Activated naive CD8-positive, alpha-beta T cell treated with anti-CD3 and anti-CD28 coated beads, Interleukin-2, amount 10 ng/mL, durations not matched to agents 7 days and 5 days (primary cell): ENCODE measurements around the gene UVRAG. TPM values are rescaled to one million over a fixed set of nuclear protein-coding genes. Genes with fewer than 3 reads are reported as not detected.

Experiments
- ATAC-seq: fragments of 150-1000 bp; cut with Tn5 transposase; one replicate; pipeline ENCODE4 v1.10.0; 2021; ENCODE audit warnings: low read depth, moderate library complexity
- POLR2A ChIA-PET: fragments of 350-600 bp; sonication (Branson Sonifier 250); formaldehyde crosslinking; loops from one replicate; lab custom pipeline; 2021; ENCODE audit warnings: antibody characterized with exemption; lab: Charles Lee
- DNase-seq: peaks from one replicate; pipeline ENCODE4 v3.0.0; 2021
- H3K27ac Mint-ChIP-seq: one replicate; pipeline ENCODE4 v1.8.0; 2022; ENCODE audit warnings: mild to moderate bottlenecking, mixed read lengths
- H3K27me3 Mint-ChIP-seq: one replicate; pipeline ENCODE4 v1.8.0; 2022; ENCODE audit warnings: mild to moderate bottlenecking, moderate library complexity, mixed read lengths
- H3K36me3 Mint-ChIP-seq: one replicate; pipeline ENCODE4 v1.8.0; 2021; ENCODE audit warnings: mild to moderate bottlenecking, mixed read lengths
- H3K4me1 Mint-ChIP-seq: one replicate; pipeline ENCODE4 v1.8.0; 2021; ENCODE audit warnings: mixed read lengths
- H3K4me3 Mint-ChIP-seq: one replicate; pipeline ENCODE4 v1.8.0; 2022; ENCODE audit warnings: mild to moderate bottlenecking, moderate library complexity, mixed read lengths
- H3K9me3 Mint-ChIP-seq: one replicate; pipeline ENCODE4 v1.8.0; 2021; ENCODE audit warnings: mixed read lengths
- total RNA-seq, 2 experiments: library from RNA; stranded (reverse); gene quantifications; one replicate each; pipeline ENCODE4 v1.2.3, GENCODE V29; 2021

UVRAG gene
- total RNA-seq, 2 experiments from 2014 or later = 22.3 to 22.6 TPM

GRCh38 chr11:76090174-76090573, 275.2 kb downstream of the UVRAG start:
- H3K4me3 Mint-ChIP-seq = no peak overlapping the region
- no peak overlapping the region for H3K27ac Mint-ChIP-seq
- DNase-seq = no peak
- no peak for ATAC-seq
- peaks cover 14% of the 10 kb centered on the region for H3K36me3 Mint-ChIP-seq
- POLR2A ChIA-PET = no interaction called here
- peaks cover 2% of the 10 kb centered on the region for H3K9me3 Mint-ChIP-seq
- H3K27me3 Mint-ChIP-seq = no peaks in the 10 kb centered on the region
- no peaks in the 10 kb centered on the region for H3K4me1 Mint-ChIP-seq

DNA sequence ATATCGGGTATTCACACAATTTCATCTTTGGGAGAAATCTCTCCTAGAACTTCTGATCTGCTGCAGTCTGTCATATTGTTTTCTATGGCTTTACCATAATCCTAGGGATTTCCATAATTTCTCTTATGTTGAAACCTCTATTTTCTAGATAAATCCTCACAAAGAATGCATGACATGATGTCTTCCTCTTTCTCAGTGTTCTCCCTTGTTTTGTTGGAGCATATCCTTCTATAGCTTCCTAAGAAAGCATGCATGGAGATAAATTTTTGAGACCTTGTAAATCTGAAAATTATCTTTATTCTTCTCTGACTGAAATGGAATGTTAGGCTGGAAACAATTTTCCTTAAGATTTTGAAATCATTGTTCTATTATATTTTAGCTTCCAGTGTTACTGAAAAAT, 275.8 kb downstream of the UVRAG start:
- H3K4me1 Mint-ChIP-seq = no peaks in the 10 kb centered on the region
- no peak for DNase-seq
- H3K9me3 Mint-ChIP-seq = peaks cover 2% of the 10 kb centered on the region
- peaks cover 14% of the 10 kb centered on the region for H3K36me3 Mint-ChIP-seq
- no peak overlapping the region for H3K27ac Mint-ChIP-seq
- H3K4me3 Mint-ChIP-seq = no peak overlapping the region
- ATAC-seq = no peak
- no peaks in the 10 kb centered on the region for H3K27me3 Mint-ChIP-seq
- POLR2A ChIA-PET = no interaction called here

GRCh38 chr11:76094740-76095139, 279.7 kb downstream of the UVRAG start:
- Mint-ChIP-seq H3K27me3 (no peaks in the 10 kb centered on the region), H3K4me1 (no peaks in the 10 kb centered on the region), H3K36me3 (peaks cover 14% of the 10 kb centered on the region), H3K4me3 (no peak overlapping the region), H3K9me3 (peaks cover 2% of the 10 kb centered on the region), H3K27ac (no peak overlapping the region)
- ATAC-seq = no peak
- POLR2A ChIA-PET = no interaction called here
- no peak for DNase-seq

DNA sequence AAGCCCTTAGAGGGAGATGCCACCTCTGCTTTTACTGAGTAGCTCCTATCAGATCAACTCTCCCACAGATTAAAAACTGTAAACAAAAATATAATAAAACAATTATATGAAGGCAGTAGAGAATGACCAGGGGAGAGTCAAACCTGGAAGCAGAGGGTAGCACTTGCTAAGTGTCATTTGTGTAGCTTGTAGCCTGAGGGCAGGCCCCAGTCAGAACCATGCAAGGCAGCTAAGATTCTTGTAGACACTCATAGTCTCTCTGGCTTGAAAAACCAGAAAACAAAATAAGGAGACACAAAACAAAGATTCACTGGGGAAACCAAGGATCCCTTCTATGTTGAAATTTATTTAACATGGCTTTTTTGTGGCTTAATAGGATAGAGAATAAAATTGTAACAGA, 280.9 kb downstream of the UVRAG start:
- Mint-ChIP-seq H3K36me3 (peaks cover 13% of the 10 kb centered on the region), H3K4me1 (no peaks in the 10 kb centered on the region), H3K27me3 (no peaks in the 10 kb centered on the region), H3K27ac (no peak overlapping the region), H3K9me3 (peaks cover 2% of the 10 kb centered on the region), H3K4me3 (no peak overlapping the region)
- ATAC-seq (no peak), DNase-seq (no peak)
- POLR2A ChIA-PET = no interaction called here

DNA sequence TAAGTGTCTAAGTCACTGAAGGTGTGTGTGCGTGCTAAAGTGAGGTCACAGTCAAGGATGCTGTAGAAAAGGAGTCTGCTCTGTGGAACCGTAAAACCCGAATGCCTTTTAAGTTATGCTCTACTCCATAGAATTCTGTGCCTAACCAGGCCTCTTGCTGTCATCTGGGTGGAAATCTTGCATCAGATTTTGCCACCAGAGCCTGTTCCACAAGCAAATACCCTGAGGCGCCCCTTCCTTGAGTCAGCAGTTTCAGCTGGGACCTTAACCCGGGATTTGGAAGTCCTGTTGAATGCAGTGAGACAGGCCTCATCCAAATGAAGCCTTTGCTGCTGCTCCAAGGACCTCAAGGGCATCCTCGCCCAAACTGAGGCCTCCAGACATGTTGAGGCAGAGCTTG, 281.5 kb downstream of the UVRAG start:
- Mint-ChIP-seq H3K4me1 (no peaks in the 10 kb centered on the region), H3K4me3 (no peak overlapping the region), H3K36me3 (peaks cover 10% of the 10 kb centered on the region), H3K27me3 (no peaks in the 10 kb centered on the region), H3K27ac (no peak overlapping the region), H3K9me3 (peaks cover 2% of the 10 kb centered on the region)
- ATAC-seq = no peak
- POLR2A ChIA-PET = no interaction called here
- DNase-seq = no peak

DNA sequence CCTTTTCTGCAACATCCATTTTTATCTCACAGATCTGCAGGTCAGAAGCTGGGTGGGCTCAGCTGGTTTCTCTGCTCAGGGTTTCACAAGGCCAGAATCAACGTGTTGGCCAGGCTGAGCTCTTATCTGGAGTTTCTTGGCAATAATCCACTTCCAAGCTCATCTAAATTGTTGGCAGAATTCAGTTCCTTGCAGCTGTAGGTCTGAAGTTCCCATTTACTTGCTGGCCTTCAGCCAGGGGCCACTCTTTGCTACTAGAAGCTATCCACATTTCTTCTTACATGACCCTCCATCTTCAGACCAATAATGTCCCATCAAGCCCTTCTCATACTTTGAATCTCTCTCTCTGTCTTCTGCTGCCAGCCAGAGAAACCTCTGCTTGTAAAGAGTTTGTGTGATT, 287.8 kb downstream of the UVRAG start:
- peaks cover 3% of the 10 kb centered on the region for H3K36me3 Mint-ChIP-seq
- POLR2A ChIA-PET = no interaction called here
- no peaks in the 10 kb centered on the region for H3K4me1 Mint-ChIP-seq
- no peak overlapping the region for H3K4me3 Mint-ChIP-seq
- no peaks in the 10 kb centered on the region for H3K9me3 Mint-ChIP-seq
- no peaks in the 10 kb centered on the region for H3K27me3 Mint-ChIP-seq
- DNase-seq (no peak), ATAC-seq (no peak)
- no peak overlapping the region for H3K27ac Mint-ChIP-seq

DNA sequence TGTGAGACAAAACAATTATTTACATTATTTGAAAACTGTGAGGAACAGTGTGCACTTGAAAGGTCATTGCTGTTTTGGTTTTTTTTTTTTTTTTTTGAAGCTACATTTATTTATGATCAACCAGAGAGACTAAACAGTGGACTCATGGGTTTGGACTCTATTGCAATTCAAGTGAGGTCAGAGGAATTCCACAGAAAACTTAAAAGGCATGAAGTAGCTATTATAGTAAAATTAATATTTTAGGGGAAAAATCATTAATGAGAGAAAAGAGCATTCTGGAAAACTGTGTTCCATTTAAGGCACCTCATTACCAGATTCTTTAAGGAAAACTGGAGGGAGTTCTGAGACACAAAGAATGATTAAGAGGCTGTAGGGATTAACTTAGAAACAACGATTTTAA, 288.4 kb downstream of the UVRAG start:
- H3K4me1 Mint-ChIP-seq = no peaks in the 10 kb centered on the region
- no peaks in the 10 kb centered on the region for H3K27me3 Mint-ChIP-seq
- DNase-seq (no peak), ATAC-seq (no peak)
- H3K4me3 Mint-ChIP-seq = no peak overlapping the region
- peaks cover 2% of the 10 kb centered on the region for H3K36me3 Mint-ChIP-seq
- POLR2A ChIA-PET = interaction anchor here (0.6 kb wide), 1 partner anchor 18 kb away, joined by 4 read pairs; no protein-coding TSS in a partner anchor
- no peak overlapping the region for H3K27ac Mint-ChIP-seq
- H3K9me3 Mint-ChIP-seq = no peaks in the 10 kb centered on the region

DNA sequence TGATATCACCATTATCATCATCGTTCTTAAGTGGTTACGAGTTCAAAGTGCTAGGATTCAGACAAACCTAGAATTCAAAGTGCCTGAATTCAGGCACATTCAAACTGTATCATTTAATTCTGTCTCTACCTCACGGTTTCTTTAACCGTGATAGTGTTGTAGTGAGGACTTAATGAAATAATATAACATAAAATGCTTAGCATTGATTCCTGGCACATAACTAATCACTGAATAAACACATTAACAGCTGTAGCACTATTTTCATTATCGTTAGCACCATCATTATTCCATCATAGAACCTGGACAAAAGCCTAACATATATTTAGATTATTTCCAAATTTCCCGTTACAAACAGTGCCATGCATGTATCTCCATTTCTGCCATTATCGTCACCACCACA, 289.3 kb downstream of the UVRAG start:
- Mint-ChIP-seq H3K9me3 (no peaks in the 10 kb centered on the region), H3K4me3 (no peak overlapping the region), H3K27ac (no peak overlapping the region), H3K36me3 (peaks cover 2% of the 10 kb centered on the region), H3K27me3 (no peaks in the 10 kb centered on the region), H3K4me1 (no peaks in the 10 kb centered on the region)
- DNase-seq (no peak), ATAC-seq (no peak)
- POLR2A ChIA-PET = no interaction called here

- Mint-ChIP-seq H3K36me3 (peaks cover 2% of the 10 kb centered on the region), H3K27me3 (no peaks in the 10 kb centered on the region), H3K9me3 (no peaks in the 10 kb centered on the region), H3K4me3 (no peak overlapping the region), H3K27ac (no peak overlapping the region), H3K4me1 (no peaks in the 10 kb centered on the region)
- POLR2A ChIA-PET = no interaction called here
- no peak for DNase-seq
- no peak for ATAC-seq
These were observed 290.6 kb downstream of the UVRAG start for GRCh38 chr11:76105637-76106036.

- POLR2A ChIA-PET = no interaction called here
- no peaks in the 10 kb centered on the region for H3K36me3 Mint-ChIP-seq
These were observed 293.0 kb downstream of the UVRAG start for GRCh38 chr11:76107971-76108370.

GRCh38 chr11:76114238-76114637, 299.2 kb downstream of the UVRAG start:
- DNase-seq (no peak), ATAC-seq (no peak)
- Mint-ChIP-seq H3K4me1 (no peaks in the 10 kb centered on the region), H3K4me3 (no peak overlapping the region), H3K27ac (no peak overlapping the region), H3K36me3 (peaks cover 3% of the 10 kb centered on the region), H3K27me3 (no peaks in the 10 kb centered on the region), H3K9me3 (no peaks in the 10 kb centered on the region)
- POLR2A ChIA-PET = no interaction called here

More at GRCh38 chr11:76107971-76108370, 293.0 kb downstream of the UVRAG start:
- Mint-ChIP-seq H3K4me3 (no peak overlapping the region), H3K9me3 (no peaks in the 10 kb centered on the region), H3K27ac (no peak overlapping the region), H3K4me1 (no peaks in the 10 kb centered on the region), H3K27me3 (no peaks in the 10 kb centered on the region)
- no peak for ATAC-seq
- DNase-seq = no peak

- H3K27ac Mint-ChIP-seq = no peak overlapping the region
- no peaks in the 10 kb centered on the region for H3K27me3 Mint-ChIP-seq
- H3K4me1 Mint-ChIP-seq = no peaks in the 10 kb centered on the region
- H3K36me3 Mint-ChIP-seq = peaks cover 3% of the 10 kb centered on the region
- POLR2A ChIA-PET = no interaction called here
- no peaks in the 10 kb centered on the region for H3K9me3 Mint-ChIP-seq
- ATAC-seq (no peak), DNase-seq (no peak)
- H3K4me3 Mint-ChIP-seq = no peak overlapping the region
These were observed 300.5 kb downstream of the UVRAG start for GRCh38 chr11:76115555-76115954.

DNA sequence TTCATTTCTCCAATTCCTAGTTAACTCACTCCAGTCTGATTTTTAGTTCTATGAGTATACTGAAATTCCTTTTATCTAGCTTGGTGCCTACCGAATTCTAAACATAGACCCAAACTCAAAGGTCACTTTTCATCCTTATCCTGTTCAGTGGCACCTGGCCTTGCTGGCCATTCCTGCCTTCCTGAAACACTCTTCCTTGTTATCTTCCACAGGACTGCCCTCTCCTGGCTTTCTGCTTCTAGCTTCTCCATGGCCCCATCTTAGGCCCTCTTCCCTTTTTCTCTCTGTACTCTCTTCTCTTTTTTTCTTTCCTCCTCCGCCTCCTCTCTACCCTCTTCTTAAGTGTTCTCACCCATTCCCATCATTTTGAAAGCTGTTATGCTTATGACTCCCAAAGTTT, 304.0 kb downstream of the UVRAG start:
- POLR2A ChIA-PET = no interaction called here
- H3K4me1 Mint-ChIP-seq = no peaks in the 10 kb centered on the region
- H3K36me3 Mint-ChIP-seq = peaks cover 3% of the 10 kb centered on the region
- H3K4me3 Mint-ChIP-seq = no peak overlapping the region
- no peaks in the 10 kb centered on the region for H3K9me3 Mint-ChIP-seq
- ATAC-seq (no peak), DNase-seq (no peak)
- H3K27ac Mint-ChIP-seq = no peak overlapping the region
- no peaks in the 10 kb centered on the region for H3K27me3 Mint-ChIP-seq

GRCh38 chr11:76119779-76120178, 304.8 kb downstream of the UVRAG start:
- Mint-ChIP-seq H3K4me1 (no peaks in the 10 kb centered on the region), H3K9me3 (no peaks in the 10 kb centered on the region), H3K27me3 (no peaks in the 10 kb centered on the region), H3K27ac (no peak overlapping the region), H3K36me3 (peaks cover 3% of the 10 kb centered on the region), H3K4me3 (no peak overlapping the region)
- ATAC-seq (peak; percentile 72), DNase-seq (no peak)
- POLR2A ChIA-PET = no interaction called here

DNA sequence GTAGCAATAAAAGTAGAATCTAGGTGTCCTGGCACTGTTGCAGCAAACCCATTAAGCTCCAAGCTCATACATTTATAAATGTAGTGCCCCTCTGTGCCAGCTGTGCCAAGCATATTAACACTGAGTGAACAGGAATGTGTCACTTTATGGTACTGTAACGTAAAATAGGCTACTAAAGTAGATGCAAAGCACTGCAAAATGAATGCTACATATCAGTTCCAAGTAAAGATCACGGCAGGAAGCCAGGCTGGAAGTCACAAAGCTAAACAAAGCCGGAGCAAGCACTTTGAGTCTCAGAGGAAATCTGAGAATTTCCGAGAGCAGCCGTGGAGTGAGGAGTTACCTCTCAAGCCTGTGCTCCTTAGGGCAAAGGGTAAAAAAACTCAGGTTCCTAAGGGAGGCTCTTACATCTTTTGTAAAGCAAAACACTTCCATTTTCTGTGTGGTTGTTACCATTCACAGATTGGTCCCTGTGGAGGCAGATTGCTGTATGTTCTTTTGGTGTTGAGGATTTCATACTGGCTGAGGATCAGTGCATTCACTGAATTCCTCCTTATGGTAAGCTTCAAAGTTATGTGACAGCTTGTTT, 305.6 kb downstream of the UVRAG start:
- Mint-ChIP-seq H3K4me1 (no peaks in the 10 kb centered on the region), H3K9me3 (no peaks in the 10 kb centered on the region), H3K27me3 (no peaks in the 10 kb centered on the region), H3K27ac (no peak overlapping the region), H3K4me3 (no peak overlapping the region), H3K36me3 (peaks cover 3% of the 10 kb centered on the region)
- no peak for ATAC-seq
- POLR2A ChIA-PET = no interaction called here
- DNase-seq = no peak
